Measurements from ENCODE around the gene UBL7. TPM values are rescaled to one million over a fixed set of nuclear protein-coding genes. Genes with fewer than 3 reads are reported as not detected.

Gene UBL7
- total RNA-seq, 2 experiments from 2014 or later = 14.3 to 17.1 TPM

DNA sequence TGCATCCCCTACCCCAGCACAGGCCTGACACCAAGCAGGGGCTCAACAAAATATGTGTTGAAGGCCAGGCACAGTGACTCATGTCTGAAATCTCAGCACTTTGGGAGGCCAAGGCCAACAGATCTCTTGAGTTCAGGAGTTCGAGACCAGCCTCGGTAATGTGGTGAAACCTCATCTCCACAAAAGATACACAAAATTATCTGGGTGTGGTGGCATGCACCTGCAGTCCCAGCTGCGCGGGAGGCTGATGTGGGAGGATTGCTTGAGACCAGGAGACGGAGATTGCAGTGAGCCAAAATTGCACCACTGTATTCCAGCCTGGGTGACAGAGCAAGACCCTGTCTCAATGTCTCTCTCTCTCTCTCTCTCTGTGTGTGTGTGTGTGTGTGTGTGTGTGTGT is 62.8 kb downstream of the UBL7 start:
- H3K4me3 Mint-ChIP-seq = no peak overlapping the region
- POLR2A ChIA-PET = no interaction called here
- no peak overlapping the region for H3K27ac ChIP-seq (ENCODE audit: low read depth in 1 of 2, low read length in 2 of 2)

DNA sequence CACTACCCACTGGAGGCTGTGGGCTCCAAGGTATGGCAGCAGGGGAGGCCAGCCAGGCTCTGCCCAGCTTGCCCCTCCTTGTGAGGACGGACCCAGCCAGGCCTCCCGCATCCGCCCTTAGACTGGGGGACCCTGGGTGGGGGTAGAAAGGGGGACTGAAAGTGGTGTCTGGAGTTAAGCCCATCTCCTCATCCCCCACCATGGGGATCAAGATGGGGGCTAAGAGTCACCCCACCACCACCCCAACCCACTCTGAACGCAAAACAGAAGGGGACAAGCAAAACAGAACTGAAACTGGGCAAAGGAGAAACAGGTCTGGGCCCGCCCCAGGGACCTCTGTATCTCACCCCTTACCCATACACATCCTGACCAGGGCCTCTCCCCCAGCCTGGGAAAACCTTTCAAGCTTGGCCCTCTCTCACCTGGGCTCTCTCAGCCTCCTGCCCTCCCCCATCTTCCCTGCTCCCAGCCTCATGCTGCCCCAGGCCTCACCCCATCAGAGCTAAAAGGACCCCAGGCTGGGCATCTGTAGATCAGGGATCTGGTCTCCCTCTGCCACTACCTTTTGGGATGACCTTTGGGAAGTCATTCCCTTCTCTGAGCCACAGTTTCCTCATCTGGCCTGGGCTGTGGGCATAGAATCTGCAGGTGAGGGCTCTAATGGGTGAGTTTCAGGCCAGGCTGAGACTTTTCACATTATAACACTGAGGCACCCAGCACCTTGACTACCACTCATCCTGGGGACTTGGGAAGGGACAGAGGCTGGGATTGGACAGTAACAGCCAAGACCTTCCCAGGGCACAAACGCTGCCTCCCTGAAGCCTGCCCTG is 63.5 kb downstream of the UBL7 start:
- no peaks in the 10 kb centered on the region for H3K27me3 Mint-ChIP-seq
- Histone ChIP-seq H3K36me3 (ENCODE audit: insufficient read depth, low read length) (no peaks in the 10 kb centered on the region), H3K27me3 (ENCODE audit: control insufficient read depth in 1 of 2, insufficient read depth in 2 of 2, low read length in 2 of 2) (no peaks in the 10 kb centered on the region), H3K4me1 (ENCODE audit: insufficient read depth, low read length) (peaks cover 34% of the 10 kb centered on the region), H3K9me3 (ENCODE audit: control insufficient read depth in 1 of 2, insufficient read depth in 1 of 2, low read length in 2 of 2) (no peaks in the 10 kb centered on the region), H3K27ac (ENCODE audit: low read depth in 1 of 2, low read length in 2 of 2) (no peak overlapping the region), H3K4me3 (ENCODE audit: low read length) (no peak overlapping the region)
- H3K4me3 Mint-ChIP-seq = no peak overlapping the region
- peaks cover 41% of the 10 kb centered on the region for H3K4me1 Mint-ChIP-seq (ENCODE audit: low read depth)
- no peak for DNase-seq
- no peak for ATAC-seq (ENCODE audit: poor library complexity)
- H3K9me3 Mint-ChIP-seq = no peaks in the 10 kb centered on the region
- intact Hi-C loops (cut with DNase I, micrococcal nuclease) = no loop called here
- H3K36me3 Mint-ChIP-seq (ENCODE audit: low read depth) = no peaks in the 10 kb centered on the region
- H3K27ac Mint-ChIP-seq = no peak overlapping the region
- CTCF ChIA-PET = interaction anchor here (1.1 kb wide), 1 partner anchor 22 kb away, joined by 3 read pairs; no protein-coding TSS in a partner anchor
- TF ChIP-seq, protein P1, sequence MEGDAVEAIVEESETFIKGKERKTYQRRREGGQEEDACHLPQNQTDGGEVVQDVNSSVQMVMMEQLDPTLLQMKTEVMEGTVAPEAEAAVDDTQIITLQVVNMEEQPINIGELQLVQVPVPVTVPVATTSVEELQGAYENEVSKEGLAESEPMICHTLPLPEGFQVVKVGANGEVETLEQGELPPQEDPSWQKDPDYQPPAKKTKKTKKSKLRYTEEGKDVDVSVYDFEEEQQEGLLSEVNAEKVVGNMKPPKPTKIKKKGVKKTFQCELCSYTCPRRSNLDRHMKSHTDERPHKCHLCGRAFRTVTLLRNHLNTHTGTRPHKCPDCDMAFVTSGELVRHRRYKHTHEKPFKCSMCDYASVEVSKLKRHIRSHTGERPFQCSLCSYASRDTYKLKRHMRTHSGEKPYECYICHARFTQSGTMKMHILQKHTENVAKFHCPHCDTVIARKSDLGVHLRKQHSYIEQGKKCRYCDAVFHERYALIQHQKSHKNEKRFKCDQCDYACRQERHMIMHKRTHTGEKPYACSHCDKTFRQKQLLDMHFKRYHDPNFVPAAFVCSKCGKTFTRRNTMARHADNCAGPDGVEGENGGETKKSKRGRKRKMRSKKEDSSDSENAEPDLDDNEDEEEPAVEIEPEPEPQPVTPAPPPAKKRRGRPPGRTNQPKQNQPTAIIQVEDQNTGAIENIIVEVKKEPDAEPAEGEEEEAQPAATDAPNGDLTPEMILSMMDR (IDR thresholded peaks at IDR 0.05) = no peak
- POLR2A ChIA-PET = no interaction called here

More for the DNA sequence above, 62.8 kb downstream of the UBL7 start:
- no peaks in the 10 kb centered on the region for H3K36me3 Mint-ChIP-seq (ENCODE audit: low read depth)
- DNase-seq (no peak), ATAC-seq (ENCODE audit: poor library complexity) (no peak)
- Histone ChIP-seq H3K4me3 (ENCODE audit: low read length) (no peak overlapping the region), H3K36me3 (ENCODE audit: insufficient read depth, low read length) (no peaks in the 10 kb centered on the region), H3K27me3 (ENCODE audit: control insufficient read depth in 1 of 2, insufficient read depth in 2 of 2, low read length in 2 of 2) (no peaks in the 10 kb centered on the region), H3K4me1 (ENCODE audit: insufficient read depth, low read length) (peaks cover 42% of the 10 kb centered on the region), H3K9me3 (ENCODE audit: control insufficient read depth in 1 of 2, insufficient read depth in 1 of 2, low read length in 2 of 2) (no peaks in the 10 kb centered on the region)
- no peaks in the 10 kb centered on the region for H3K27me3 Mint-ChIP-seq
- H3K27ac Mint-ChIP-seq = no peak overlapping the region
- peaks cover 49% of the 10 kb centered on the region for H3K4me1 Mint-ChIP-seq (ENCODE audit: low read depth)
- intact Hi-C loops (cut with DNase I, micrococcal nuclease) = no loop called here
- no peaks in the 10 kb centered on the region for H3K9me3 Mint-ChIP-seq
- CTCF ChIA-PET = no interaction called here
- TF ChIP-seq, protein P1 (IDR thresholded peaks at IDR 0.05) = no peak

DNA sequence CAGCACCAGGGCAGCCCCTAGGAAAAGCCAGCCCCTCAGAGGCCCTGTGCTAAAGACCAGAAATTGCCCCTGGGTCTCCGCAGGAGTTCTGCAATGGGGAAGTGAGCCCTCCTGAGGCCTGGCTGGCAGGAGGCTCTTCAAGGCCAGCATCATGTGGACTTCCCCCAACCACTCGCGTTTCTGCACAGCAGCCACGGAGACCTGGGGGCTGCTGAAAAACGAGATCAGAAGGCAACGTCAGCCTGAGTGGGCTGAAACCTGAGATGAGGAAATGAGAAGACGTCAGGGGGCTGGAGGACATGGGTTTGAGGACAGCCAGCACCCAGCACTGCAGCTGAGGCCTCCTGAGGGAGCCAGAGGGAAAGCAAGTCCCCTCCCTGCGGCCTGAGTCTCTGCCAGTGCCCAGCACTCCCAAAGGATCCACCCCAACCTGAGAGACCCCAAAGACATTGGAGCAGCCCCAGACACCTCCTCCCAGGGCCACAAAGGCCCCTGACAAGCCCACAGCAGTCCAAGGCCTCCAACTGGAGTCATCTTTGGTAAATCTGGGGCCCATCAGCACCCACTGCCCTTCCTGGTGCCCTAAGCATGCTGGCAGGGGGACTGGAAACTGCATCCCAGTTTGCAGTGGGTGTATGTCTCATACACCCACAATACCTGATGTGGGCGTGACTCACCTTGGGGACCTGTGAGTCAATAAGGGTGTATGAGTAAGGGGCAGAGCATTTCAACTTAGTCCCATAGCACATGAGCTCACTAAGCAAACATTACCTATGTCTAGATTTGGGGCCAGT is 64.3 kb downstream of the UBL7 start:
- H3K36me3 Mint-ChIP-seq (ENCODE audit: low read depth) = no peaks in the 10 kb centered on the region
- POLR2A ChIA-PET = no interaction called here

More for the DNA sequence above, 64.3 kb downstream of the UBL7 start:
- intact Hi-C loops (cut with DNase I, micrococcal nuclease) = no loop called here
- no peaks in the 10 kb centered on the region for H3K9me3 Mint-ChIP-seq
- no peak for ATAC-seq (ENCODE audit: poor library complexity)
- Histone ChIP-seq H3K9me3 (ENCODE audit: control insufficient read depth in 1 of 2, insufficient read depth in 1 of 2, low read length in 2 of 2) (no peaks in the 10 kb centered on the region), H3K4me3 (ENCODE audit: low read length) (no peak overlapping the region), H3K27ac (ENCODE audit: low read depth in 1 of 2, low read length in 2 of 2) (no peak overlapping the region), H3K27me3 (ENCODE audit: control insufficient read depth in 1 of 2, insufficient read depth in 2 of 2, low read length in 2 of 2) (no peaks in the 10 kb centered on the region), H3K36me3 (ENCODE audit: insufficient read depth, low read length) (no peaks in the 10 kb centered on the region), H3K4me1 (ENCODE audit: insufficient read depth, low read length) (peaks cover 26% of the 10 kb centered on the region)
- no peak overlapping the region for H3K27ac Mint-ChIP-seq
- H3K4me3 Mint-ChIP-seq = no peak overlapping the region
- peaks cover 33% of the 10 kb centered on the region for H3K4me1 Mint-ChIP-seq (ENCODE audit: low read depth)
- peak in 3 of 14 experiments; percentile 36 to 50 (median 39) for DNase-seq
- H3K27me3 Mint-ChIP-seq = no peaks in the 10 kb centered on the region
- TF ChIP-seq, protein P1 (IDR thresholded peaks at IDR 0.05) = no peak
- CTCF ChIA-PET = interaction anchor here (1.1 kb wide), 1 partner anchor 21 kb away, joined by 3 read pairs; no protein-coding TSS in a partner anchor

Measured in CD4-positive, alpha-beta T cell (primary cell).